Sigmoid colon (tissue), 4 donors: ENCODE data around the gene DEAF1.

Experiments
- EP300 ChIP-seq, 4 donors: sonication (generic); formaldehyde crosslinking; IDR thresholded peaks; one replicate each; pipeline ENCODE4 v1.6.1; 2017; ENCODE audit warnings: antibody characterized with exemption in 4 of 4
- POLR2A ChIP-seq, 2 donors: fragments of 450-650 bp; IDR thresholded peaks; one replicate each; pipeline ENCODE4 v1.6.1; 2016; ENCODE audit warnings: antibody characterized with exemption in 2 of 2, mild to moderate bottlenecking in 2 of 2, moderate library complexity in 2 of 2
- TF ChIP-seq, protein P1 (sequence below), 4 experiments: fragments of 450-650 bp in 3 of 4; fragments of 200-600 bp in 1 of 4; IDR thresholded peaks; one replicate each; pipeline ENCODE4 v1.5.1; 2016 to 2019; ENCODE audit warnings: antibody characterized with exemption in 4 of 4, mild to moderate bottlenecking in 3 of 4, moderate library complexity in 2 of 4

- TF ChIP-seq EP300 (IDR thresholded peaks at IDR 0.05) (no peak), POLR2A (IDR thresholded peaks at IDR 0.05) (no peak)
- TF ChIP-seq, protein P1, sequence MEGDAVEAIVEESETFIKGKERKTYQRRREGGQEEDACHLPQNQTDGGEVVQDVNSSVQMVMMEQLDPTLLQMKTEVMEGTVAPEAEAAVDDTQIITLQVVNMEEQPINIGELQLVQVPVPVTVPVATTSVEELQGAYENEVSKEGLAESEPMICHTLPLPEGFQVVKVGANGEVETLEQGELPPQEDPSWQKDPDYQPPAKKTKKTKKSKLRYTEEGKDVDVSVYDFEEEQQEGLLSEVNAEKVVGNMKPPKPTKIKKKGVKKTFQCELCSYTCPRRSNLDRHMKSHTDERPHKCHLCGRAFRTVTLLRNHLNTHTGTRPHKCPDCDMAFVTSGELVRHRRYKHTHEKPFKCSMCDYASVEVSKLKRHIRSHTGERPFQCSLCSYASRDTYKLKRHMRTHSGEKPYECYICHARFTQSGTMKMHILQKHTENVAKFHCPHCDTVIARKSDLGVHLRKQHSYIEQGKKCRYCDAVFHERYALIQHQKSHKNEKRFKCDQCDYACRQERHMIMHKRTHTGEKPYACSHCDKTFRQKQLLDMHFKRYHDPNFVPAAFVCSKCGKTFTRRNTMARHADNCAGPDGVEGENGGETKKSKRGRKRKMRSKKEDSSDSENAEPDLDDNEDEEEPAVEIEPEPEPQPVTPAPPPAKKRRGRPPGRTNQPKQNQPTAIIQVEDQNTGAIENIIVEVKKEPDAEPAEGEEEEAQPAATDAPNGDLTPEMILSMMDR (IDR thresholded peaks at IDR 0.05) = no peak
These were observed 1.6 kb downstream of the DEAF1 start for GRCh38 chr11:693415-693831.
